ENCODE data around the gene WDR53. TPM values are rescaled to one million over a fixed set of nuclear protein-coding genes. Genes with fewer than 3 reads are reported as not detected.
A peak's percentile ranks its signal among the peaks of the same experiment; 100 is the strongest.
"Not testable (repeated sequence)": the region's sequence is repeated elsewhere in the genome, so short reads cannot be mapped to it uniquely, and the experiment has no call there.

The WDR53 gene
- total and polyA plus RNA-seq, 10 donors: 6.2 to 17.7 (median 13.3) TPM

DNA sequence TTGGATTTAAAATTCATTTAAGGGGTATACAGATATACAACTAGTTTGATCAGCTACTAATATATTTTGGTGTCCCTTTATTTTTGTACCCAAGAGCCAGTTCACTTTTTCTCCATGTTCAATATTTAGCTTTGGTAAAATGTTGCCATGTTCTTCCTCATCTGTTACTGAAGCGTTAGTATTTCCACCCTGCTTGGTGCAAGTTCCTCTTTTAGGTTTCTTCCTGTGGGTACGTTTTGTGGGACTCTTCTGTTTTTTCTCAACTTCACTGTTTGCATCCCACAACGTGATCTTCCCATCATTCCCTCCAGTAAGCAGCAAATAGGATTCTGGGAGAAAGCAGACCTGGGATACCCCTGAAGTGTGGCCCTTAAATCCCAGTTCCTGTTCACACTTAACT, 14.1 kb downstream of the WDR53 start:
- Histone ChIP-seq H3K4me3 (peak overlapping the region in 1 of 8 donors; percentile 24), H3K36me3 (peaks cover 0 to 21% (median 3%) of the 10 kb centered on the region in 6 donors), H3K27me3 (replicated peaks in 1 of 7) (no peaks in the 10 kb centered on the region), H3K27ac (peak overlapping the region in 7 of 8 donors; percentile 22 to 73 (median 55)), H3K4me1 (peaks cover 0 to 24% (median 8%) of the 10 kb centered on the region in 6 donors), H3K9me3 (peaks cover 0 to 16% (median 11%) of the 10 kb centered on the region in 8 donors)
- TF ChIP-seq POLR2A (IDR thresholded peaks at IDR 0.05): no peak
- TF ChIP-seq POLR2AphosphoS5 (IDR thresholded peaks at IDR 0.05): no peak
- TF ChIP-seq, protein P1, sequence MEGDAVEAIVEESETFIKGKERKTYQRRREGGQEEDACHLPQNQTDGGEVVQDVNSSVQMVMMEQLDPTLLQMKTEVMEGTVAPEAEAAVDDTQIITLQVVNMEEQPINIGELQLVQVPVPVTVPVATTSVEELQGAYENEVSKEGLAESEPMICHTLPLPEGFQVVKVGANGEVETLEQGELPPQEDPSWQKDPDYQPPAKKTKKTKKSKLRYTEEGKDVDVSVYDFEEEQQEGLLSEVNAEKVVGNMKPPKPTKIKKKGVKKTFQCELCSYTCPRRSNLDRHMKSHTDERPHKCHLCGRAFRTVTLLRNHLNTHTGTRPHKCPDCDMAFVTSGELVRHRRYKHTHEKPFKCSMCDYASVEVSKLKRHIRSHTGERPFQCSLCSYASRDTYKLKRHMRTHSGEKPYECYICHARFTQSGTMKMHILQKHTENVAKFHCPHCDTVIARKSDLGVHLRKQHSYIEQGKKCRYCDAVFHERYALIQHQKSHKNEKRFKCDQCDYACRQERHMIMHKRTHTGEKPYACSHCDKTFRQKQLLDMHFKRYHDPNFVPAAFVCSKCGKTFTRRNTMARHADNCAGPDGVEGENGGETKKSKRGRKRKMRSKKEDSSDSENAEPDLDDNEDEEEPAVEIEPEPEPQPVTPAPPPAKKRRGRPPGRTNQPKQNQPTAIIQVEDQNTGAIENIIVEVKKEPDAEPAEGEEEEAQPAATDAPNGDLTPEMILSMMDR (IDR thresholded peaks at IDR 0.05 in 8 of 11, conservative IDR thresholded peaks at IDR 0.05 in 3 of 11): no peak
- DNase-seq: no peak
- intact Hi-C loops (cut with DNase I; ENCODE audit: low total_unique reads): no loop called here
- 30 to 48% (median 33%) methylated on average over 3 of the region's 3 CpGs for WGBS, 5 donors

DNA sequence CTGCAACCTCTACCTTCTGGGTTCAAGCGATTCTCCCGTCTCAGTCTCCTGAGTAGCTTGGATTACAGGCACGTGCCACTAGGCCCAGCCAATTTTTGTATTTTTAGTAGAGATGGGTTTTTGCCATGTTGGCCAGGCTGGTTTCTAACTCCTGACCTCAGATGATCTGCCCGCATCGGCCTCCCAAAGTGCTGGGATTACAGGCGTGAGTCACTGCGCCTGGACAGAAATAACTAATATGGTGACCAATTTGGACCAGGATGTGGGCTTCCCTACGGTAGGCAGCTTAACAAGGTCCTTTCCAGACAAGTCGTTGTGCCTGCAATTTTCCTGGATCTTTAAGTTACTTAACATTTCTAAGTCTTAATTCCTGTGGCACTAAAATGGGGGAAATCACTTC, 14.8 kb downstream of the WDR53 start:
- intact Hi-C loops (cut with DNase I; ENCODE audit: low total_unique reads): no loop called here
- DNase-seq: no peak
- 95 to 97% (median 95%) methylated on average over 9 of the region's 9 CpGs for WGBS, 5 donors
- no peak overlapping the region for H3K4me3 ChIP-seq
- H3K27me3 ChIP-seq (replicated peaks in 1 of 7): no peaks in the 10 kb centered on the region
- H3K9me3 ChIP-seq: peaks cover 0 to 23% (median 17%) of the 10 kb centered on the region in 8 donors
- H3K27ac ChIP-seq: peak overlapping the region in 3 of 8 donors; percentile 2 to 73 (median 69)
- TF ChIP-seq, protein P1 (IDR thresholded peaks at IDR 0.05 in 8 of 11, conservative IDR thresholded peaks at IDR 0.05 in 3 of 11): no peak
- TF ChIP-seq POLR2AphosphoS5 (IDR thresholded peaks at IDR 0.05): no peak
- no peak for TF ChIP-seq POLR2A (IDR thresholded peaks at IDR 0.05)
- peaks cover 0 to 14% (median 0%) of the 10 kb centered on the region in 6 donors for H3K36me3 ChIP-seq
- H3K4me1 ChIP-seq: peaks cover 0 to 22% (median 8%) of the 10 kb centered on the region in 6 donors

DNA sequence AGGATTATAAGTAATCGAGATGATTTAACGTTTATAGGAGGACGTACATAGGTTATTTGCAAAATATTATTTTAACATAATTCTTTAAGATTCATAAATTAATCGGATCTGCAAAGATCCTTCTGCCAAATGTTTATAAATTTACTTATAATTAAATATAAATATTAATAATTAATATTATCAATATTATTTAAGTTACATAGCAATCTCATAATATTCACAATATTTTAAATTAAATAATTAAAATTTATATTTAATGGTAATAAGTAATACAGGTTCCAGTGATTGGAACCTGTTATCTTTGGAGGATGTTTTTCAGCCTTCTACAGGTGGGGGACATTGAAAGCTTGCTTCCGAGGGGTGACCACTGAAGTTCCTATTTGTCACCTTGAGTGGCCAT, 16.1 kb downstream of the WDR53 start:
- no peak for DNase-seq
- WGBS, 5 donors: 95 to 98% (median 97%) methylated on average over 5 of the region's 5 CpGs
- intact Hi-C loops (cut with DNase I; ENCODE audit: low total_unique reads): no loop called here
- Histone ChIP-seq H3K27ac (no peak overlapping the region), H3K4me1 (peaks cover 0 to 22% (median 8%) of the 10 kb centered on the region in 6 donors), H3K9me3 (peaks cover 0 to 29% (median 17%) of the 10 kb centered on the region in 8 donors), H3K27me3 (replicated peaks in 1 of 7) (no peaks in the 10 kb centered on the region), H3K4me3 (no peak overlapping the region), H3K36me3 (peaks cover 0 to 13% (median 0%) of the 10 kb centered on the region in 6 donors)
- TF ChIP-seq POLR2AphosphoS5 (IDR thresholded peaks at IDR 0.05) (no peak), POLR2A (IDR thresholded peaks at IDR 0.05) (no peak)
- TF ChIP-seq, protein P1 (IDR thresholded peaks at IDR 0.05 in 8 of 11, conservative IDR thresholded peaks at IDR 0.05 in 3 of 11): no peak

DNA sequence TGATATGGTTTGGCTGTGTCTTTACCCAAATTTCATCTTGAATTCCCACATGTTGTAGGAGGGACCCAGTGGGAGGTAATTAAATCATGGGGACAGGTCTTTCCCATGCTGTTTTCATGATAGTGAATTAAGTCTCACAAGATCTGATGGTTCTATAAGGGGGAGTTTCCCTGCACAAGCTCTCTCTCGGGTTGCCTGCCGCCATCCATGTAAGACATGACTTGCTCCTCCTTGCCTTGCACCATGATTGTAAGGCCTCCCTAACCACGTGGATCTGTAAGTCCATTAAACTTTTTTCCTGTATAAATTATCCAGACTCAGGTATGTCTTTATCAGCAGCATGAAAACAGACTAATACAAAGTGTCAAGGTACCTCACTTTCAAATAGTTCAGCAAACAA, 18.2 kb downstream of the WDR53 start:
- H3K27ac ChIP-seq; H3K4me3 ChIP-seq; DNase-seq; H3K27me3 ChIP-seq (replicated peaks in 1 of 7); intact Hi-C loops (cut with DNase I; ENCODE audit: low total_unique reads): not testable (repeated sequence)
- WGBS, 5 donors: 79 to 92% (median 88%) methylated on average over 3 of the region's 3 CpGs
- Histone ChIP-seq H3K9me3 (peaks cover 0 to 29% (median 17%) of the 10 kb centered on the region in 8 donors), H3K4me1 (peaks cover 0 to 18% (median 8%) of the 10 kb centered on the region in 6 donors), H3K36me3 (peaks cover 0 to 13% (median 0%) of the 10 kb centered on the region in 6 donors)

DNA sequence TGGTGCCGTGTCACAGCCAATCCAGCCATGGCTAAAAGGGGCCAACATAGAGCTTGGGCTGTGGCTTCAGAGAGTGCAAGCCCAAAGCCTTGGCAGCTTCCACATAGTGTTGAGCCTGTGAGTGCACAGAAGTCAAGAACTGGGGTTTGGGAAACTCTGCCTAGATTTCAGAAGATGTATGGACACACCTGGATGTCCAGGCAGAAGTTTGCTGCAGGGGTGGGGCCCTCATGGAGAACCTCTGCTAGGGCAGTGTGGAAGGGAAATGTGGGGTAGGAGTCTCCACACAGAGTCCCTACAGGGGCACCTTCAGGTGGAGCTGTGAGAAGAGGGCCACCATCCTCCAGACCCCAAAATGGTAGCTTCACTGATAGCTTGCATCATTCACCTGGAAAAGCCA, 19.0 kb downstream of the WDR53 start:
- H3K4me3 ChIP-seq; H3K4me1 ChIP-seq; DNase-seq; intact Hi-C loops (cut with DNase I; ENCODE audit: low total_unique reads); H3K27me3 ChIP-seq (replicated peaks in 1 of 7); H3K27ac ChIP-seq: not testable (repeated sequence)
- Histone ChIP-seq H3K36me3 (peaks cover 0 to 13% (median 0%) of the 10 kb centered on the region in 6 donors), H3K9me3 (peaks cover 0 to 29% (median 17%) of the 10 kb centered on the region in 8 donors)
- WGBS, 5 donors: 95 to 100% (median 100%) methylated on average over 1 of the region's 1 CpG

Measured in spleen (tissue), 11 donors.